Nephron progenitor cell (in vitro differentiated cells): ENCODE data around the gene SESN3.

ENCODE experiments used
- DNase-seq: peaks from one replicate; pipeline ENCODE4 v3.0.0; 2021
- H3K27ac Mint-ChIP-seq: 2 replicates; pipeline ENCODE4 v1.8.0; 2021; ENCODE audit warnings: mild to moderate bottlenecking, moderate library complexity, mixed read lengths
- H3K27me3 Mint-ChIP-seq: 2 replicates; pipeline ENCODE4 v1.8.0; 2021; ENCODE audit warnings: mild to moderate bottlenecking, low read depth, mixed read lengths; ENCODE audit not compliant: poor library complexity
- H3K36me3 Mint-ChIP-seq: 2 replicates; pipeline ENCODE4 v1.8.0; 2021; ENCODE audit warnings: low read depth, mixed read lengths
- H3K4me1 Mint-ChIP-seq: 2 replicates; pipeline ENCODE4 v1.8.0; 2021; ENCODE audit warnings: mixed read lengths
- H3K4me3 Mint-ChIP-seq: 2 replicates; pipeline ENCODE4 v1.8.0; 2021; ENCODE audit warnings: mild to moderate bottlenecking, moderate library complexity, mixed read lengths
- H3K9me3 Mint-ChIP-seq: 2 replicates; pipeline ENCODE4 v1.8.0; 2021; ENCODE audit warnings: mild to moderate bottlenecking, moderate library complexity, mixed read lengths
- TF ChIP-seq, protein P1 (sequence below): fragments of 200-600 bp; sonication (generic); IDR thresholded peaks from 2 replicates; pipeline ENCODE4 v1.5.0; 2021; ENCODE audit warnings: antibody characterized with exemption

The SESN3 gene

DNA sequence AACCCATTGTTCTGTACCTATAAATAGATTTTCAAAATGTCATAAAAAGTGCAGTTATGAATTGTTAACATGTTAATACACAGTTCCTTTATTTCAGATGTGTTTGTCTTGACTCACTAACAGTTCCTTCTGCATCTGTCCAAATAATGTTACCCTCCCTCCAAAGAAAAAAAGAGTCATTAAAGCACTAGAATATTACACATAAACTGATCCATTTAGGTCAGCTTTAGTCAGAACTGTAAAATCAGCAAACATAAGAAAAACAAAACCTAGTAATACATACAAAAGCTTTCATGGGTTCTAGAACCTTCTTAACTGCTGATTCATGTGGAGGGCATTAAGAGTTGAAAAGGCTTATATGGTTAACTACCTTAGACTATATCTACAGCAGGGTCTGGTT is 65.4 kb downstream of the SESN3 start:
- Mint-ChIP-seq H3K27ac (no peak overlapping the region), H3K27me3 (no peaks in the 10 kb centered on the region), H3K4me3 (no peak overlapping the region), H3K36me3 (peaks cover 16% of the 10 kb centered on the region), H3K9me3 (no peaks in the 10 kb centered on the region), H3K4me1 (no peaks in the 10 kb centered on the region)
- no peak for DNase-seq
- TF ChIP-seq, protein P1, sequence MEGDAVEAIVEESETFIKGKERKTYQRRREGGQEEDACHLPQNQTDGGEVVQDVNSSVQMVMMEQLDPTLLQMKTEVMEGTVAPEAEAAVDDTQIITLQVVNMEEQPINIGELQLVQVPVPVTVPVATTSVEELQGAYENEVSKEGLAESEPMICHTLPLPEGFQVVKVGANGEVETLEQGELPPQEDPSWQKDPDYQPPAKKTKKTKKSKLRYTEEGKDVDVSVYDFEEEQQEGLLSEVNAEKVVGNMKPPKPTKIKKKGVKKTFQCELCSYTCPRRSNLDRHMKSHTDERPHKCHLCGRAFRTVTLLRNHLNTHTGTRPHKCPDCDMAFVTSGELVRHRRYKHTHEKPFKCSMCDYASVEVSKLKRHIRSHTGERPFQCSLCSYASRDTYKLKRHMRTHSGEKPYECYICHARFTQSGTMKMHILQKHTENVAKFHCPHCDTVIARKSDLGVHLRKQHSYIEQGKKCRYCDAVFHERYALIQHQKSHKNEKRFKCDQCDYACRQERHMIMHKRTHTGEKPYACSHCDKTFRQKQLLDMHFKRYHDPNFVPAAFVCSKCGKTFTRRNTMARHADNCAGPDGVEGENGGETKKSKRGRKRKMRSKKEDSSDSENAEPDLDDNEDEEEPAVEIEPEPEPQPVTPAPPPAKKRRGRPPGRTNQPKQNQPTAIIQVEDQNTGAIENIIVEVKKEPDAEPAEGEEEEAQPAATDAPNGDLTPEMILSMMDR = no peak

DNA sequence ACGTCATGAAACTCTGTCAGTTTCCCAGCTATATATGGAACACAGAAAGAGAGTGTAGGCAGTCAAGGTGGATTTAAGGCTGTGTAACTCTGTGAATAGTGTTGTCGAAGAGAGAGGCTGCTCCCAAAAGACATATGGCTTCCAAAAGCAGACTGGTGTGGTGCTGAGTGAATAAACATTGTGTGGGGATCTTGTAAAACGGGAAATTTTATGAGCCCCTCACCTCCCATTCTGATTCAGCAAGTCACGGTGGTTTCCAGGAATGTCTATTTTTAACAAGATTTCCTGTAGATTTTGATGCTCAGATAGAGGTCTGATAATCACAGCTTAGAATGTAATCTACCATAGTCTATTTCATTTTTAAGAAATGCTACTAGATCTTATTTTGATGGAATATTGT is 67.9 kb downstream of the SESN3 start:
- DNase-seq = no peak
- Mint-ChIP-seq H3K4me1 (no peaks in the 10 kb centered on the region), H3K4me3 (no peak overlapping the region), H3K27me3 (no peaks in the 10 kb centered on the region), H3K36me3 (peaks cover 9% of the 10 kb centered on the region), H3K9me3 (no peaks in the 10 kb centered on the region), H3K27ac (no peak overlapping the region)
- TF ChIP-seq, protein P1 = no peak

DNA sequence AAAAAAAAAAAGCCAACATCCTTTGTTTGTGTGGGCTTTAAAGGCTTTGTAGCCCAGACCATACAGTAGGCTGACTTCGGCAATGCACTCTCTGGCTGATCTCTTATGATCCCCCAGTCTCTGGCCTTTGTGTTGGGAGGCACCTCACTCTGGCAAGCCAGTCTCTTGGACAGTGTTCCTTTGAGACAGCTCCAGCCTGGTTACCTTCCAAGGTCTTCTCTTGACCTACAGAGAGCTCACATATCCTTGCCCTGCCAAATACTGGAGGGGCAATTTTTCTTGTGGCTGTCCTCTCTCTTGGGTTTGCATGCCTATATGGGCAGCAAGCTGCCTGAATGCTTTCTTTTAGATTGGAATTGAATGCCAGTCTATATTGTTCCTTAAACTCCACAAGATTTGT is 69.8 kb downstream of the SESN3 start:
- Mint-ChIP-seq H3K9me3 (no peaks in the 10 kb centered on the region), H3K27ac (no peak overlapping the region), H3K4me3 (no peak overlapping the region), H3K27me3 (no peaks in the 10 kb centered on the region), H3K36me3 (peaks cover 16% of the 10 kb centered on the region), H3K4me1 (peaks cover 2% of the 10 kb centered on the region)
- no peak for DNase-seq
- TF ChIP-seq, protein P1 = no peak

DNA sequence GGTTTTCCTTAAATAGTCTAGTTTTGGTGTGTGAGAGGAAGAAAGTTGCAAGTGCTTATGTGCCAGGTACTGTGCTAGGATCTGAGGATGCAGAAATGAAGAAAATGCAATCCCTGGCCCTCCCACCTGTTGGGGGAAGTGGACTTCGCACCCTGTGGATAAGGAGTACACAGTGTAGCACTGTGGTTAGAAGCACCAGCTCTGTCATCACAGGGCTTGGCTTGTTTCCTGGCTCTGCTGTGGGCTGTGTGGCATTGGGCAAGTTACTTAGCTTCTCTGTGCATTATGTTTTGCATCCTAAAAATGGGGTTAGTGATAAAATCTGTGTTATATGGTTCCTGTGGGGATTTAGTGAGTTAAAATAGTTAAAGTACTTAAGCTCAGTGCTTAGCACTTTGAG is 73.2 kb downstream of the SESN3 start:
- Mint-ChIP-seq H3K36me3 (peaks cover 9% of the 10 kb centered on the region), H3K4me3 (no peak overlapping the region), H3K9me3 (no peaks in the 10 kb centered on the region), H3K27ac (no peak overlapping the region), H3K4me1 (peaks cover 10% of the 10 kb centered on the region), H3K27me3 (no peaks in the 10 kb centered on the region)
- TF ChIP-seq, protein P1 = no peak
- DNase-seq = no peak

DNA sequence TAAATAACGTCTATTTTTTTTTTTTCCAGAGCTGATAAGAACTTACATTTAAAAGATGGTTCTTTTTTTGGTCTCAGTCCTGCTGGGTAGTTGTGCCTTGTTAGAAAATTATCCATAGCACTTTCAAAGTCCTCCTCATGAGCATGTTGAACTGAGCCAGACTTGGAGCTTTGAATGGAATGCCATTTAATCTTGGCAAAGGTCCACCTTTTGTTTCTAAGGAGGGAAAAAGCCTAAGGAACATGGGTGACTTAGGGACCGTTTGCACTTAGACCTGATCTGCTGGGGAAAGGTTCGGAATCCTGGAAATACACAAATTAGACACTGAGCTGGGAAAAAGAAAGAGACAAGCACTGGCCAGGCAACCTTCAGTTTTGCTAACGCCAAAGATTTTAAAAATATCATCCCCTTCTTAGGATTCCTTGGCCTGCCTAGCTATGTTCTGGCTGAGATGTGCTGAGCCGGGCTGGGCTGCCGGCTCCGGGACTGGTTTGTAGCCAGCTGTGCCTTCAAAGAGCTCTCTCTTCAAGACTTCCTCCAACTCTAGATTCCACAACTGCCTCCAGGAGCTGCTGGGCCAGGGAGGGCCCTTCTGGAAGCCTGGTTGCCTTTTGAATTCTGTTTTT is 74.0 kb downstream of the SESN3 start:
- TF ChIP-seq, protein P1 = no peak
- Mint-ChIP-seq H3K4me3 (no peak overlapping the region), H3K36me3 (peaks cover 9% of the 10 kb centered on the region), H3K4me1 (peaks cover 10% of the 10 kb centered on the region), H3K27me3 (no peaks in the 10 kb centered on the region), H3K27ac (peak overlapping the region; percentile 20), H3K9me3 (no peaks in the 10 kb centered on the region)
- no peak for DNase-seq

DNA sequence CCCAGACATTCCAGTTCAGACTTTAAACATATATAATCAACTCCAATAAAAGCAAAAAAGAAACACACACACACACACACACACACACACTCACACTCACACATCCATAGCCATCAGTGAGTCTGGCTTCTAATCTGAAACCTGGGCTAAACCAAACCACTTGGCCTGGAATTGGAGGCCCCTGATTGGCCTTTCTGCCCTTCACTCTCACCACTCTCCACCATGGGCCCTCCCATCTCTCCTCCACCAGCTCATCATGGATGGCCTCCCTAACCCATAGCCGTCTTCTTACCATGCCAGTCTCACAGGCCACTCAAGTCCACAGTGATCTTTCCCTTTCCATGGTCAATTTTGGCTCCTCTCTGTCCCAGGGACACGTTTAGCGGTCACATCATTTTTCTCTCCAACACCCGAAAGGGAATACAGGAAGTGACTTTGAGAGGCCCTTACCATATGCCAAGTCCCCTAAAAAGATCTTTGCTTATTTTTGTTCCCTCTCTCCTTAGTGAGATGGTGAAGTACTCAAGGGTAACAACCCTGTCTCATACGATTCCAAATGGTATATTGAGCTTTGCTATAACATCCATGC is 74.8 kb downstream of the SESN3 start:
- Mint-ChIP-seq H3K27me3 (no peaks in the 10 kb centered on the region), H3K4me1 (peaks cover 10% of the 10 kb centered on the region), H3K4me3 (no peak overlapping the region), H3K27ac (no peak overlapping the region), H3K36me3 (peaks cover 9% of the 10 kb centered on the region), H3K9me3 (no peaks in the 10 kb centered on the region)
- TF ChIP-seq, protein P1 = no peak
- no peak for DNase-seq
